GM18526 (cell line): ENCODE results near the gene RNF215.

Experiments used
- POLR2A ChIP-seq: IDR thresholded peaks from 3 replicates; pipeline ENCODE4 v1.6.1; 2011; ENCODE audit not compliant: insufficient read length; ENCODE audit errors: extremely low read depth

Gene RNF215

GRCh38 chr22:30424534-30425326 is 37.5 kb upstream of the RNF215 start:
- no peak for TF ChIP-seq POLR2A

- peak; percentile 64 for TF ChIP-seq POLR2A
These were observed 36.8 kb upstream of the RNF215 start for GRCh38 chr22:30423959-30424533.

GRCh38 chr22:30423301-30423958 is 36.2 kb upstream of the RNF215 start:
- peak; percentile 84 for TF ChIP-seq POLR2A

- TF ChIP-seq POLR2A: no peak
These were observed 35.5 kb upstream of the RNF215 start for GRCh38 chr22:30422481-30423300.

- TF ChIP-seq POLR2A: no peak
These were observed 34.7 kb upstream of the RNF215 start for GRCh38 chr22:30421695-30422480.

- no peak for TF ChIP-seq POLR2A
These were observed 33.3 kb upstream of the RNF215 start for GRCh38 chr22:30420347-30421125.

- no peak for TF ChIP-seq POLR2A
These were observed 29.6 kb upstream of the RNF215 start for GRCh38 chr22:30416837-30417236.

GRCh38 chr22:30416403-30416802 is 29.2 kb upstream of the RNF215 start:
- no peak for TF ChIP-seq POLR2A

GRCh38 chr22:30414525-30415047 is 27.4 kb upstream of the RNF215 start:
- TF ChIP-seq POLR2A: no peak

GRCh38 chr22:30413745-30414524 is 26.7 kb upstream of the RNF215 start:
- TF ChIP-seq POLR2A: no peak

- TF ChIP-seq POLR2A: no peak
These were observed 25.8 kb upstream of the RNF215 start for GRCh38 chr22:30413001-30413400.

- TF ChIP-seq POLR2A: no peak
These were observed 24.6 kb upstream of the RNF215 start for GRCh38 chr22:30411780-30412179.
